ENCODE data around the gene HSH2D.

The HSH2D gene

GRCh38 chr19:16127776-16128371, 15.6 kb upstream of the HSH2D start:
- H3K27me3 Mint-ChIP-seq, result no peaks in the 10 kb centered on the region
- H3K27ac Mint-ChIP-seq, result no peak overlapping the region
- peaks cover 60% of the 10 kb centered on the region for H3K36me3 Mint-ChIP-seq
- peaks cover 2% of the 10 kb centered on the region for H3K4me1 Mint-ChIP-seq
- no peak overlapping the region for H3K4me3 Mint-ChIP-seq
- CTCF ChIA-PET, result no interaction called here
- no peak for DNase-seq
- no peaks in the 10 kb centered on the region for H3K9me3 Mint-ChIP-seq

- peaks cover 60% of the 10 kb centered on the region for H3K36me3 Mint-ChIP-seq
- no peaks in the 10 kb centered on the region for H3K9me3 Mint-ChIP-seq
- H3K4me3 Mint-ChIP-seq, result no peak overlapping the region
- no peak overlapping the region for H3K27ac Mint-ChIP-seq
- H3K4me1 Mint-ChIP-seq, result no peaks in the 10 kb centered on the region
- DNase-seq, result no peak
- no peaks in the 10 kb centered on the region for H3K27me3 Mint-ChIP-seq
- CTCF ChIA-PET, result no interaction called here
Measured at GRCh38 chr19:16131648-16132047, 11.8 kb upstream of the HSH2D start.

DNA sequence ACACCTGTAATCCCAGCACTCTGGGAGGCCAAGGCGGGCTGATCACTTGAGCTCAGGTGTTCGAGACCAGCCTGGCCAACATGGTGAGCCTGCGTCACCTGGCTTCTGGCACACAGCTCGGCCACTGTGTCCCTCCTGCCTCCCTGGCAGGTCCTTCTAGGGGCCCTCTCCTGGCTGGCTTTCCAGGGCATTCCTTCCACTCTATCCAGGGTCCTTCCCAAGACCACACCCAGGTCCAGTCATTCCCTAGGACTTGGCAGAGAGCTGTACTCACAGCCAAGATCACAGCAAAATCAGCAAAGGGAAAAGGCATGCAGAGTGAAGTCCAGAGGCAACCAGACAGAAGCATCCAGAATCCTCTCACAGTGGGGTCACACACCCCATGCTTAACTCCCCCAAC, 9.7 kb upstream of the HSH2D start:
- CTCF ChIA-PET, result no interaction called here
- H3K4me1 Mint-ChIP-seq, result no peaks in the 10 kb centered on the region
- H3K27me3 Mint-ChIP-seq, result peaks cover 2% of the 10 kb centered on the region
- no peak overlapping the region for H3K27ac Mint-ChIP-seq
- H3K36me3 Mint-ChIP-seq, result peaks cover 50% of the 10 kb centered on the region
- no peak overlapping the region for H3K4me3 Mint-ChIP-seq
- DNase-seq, result no peak
- H3K9me3 Mint-ChIP-seq, result no peaks in the 10 kb centered on the region

GRCh38 chr19:16134510-16134909, 9.0 kb upstream of the HSH2D start:
- peaks cover 43% of the 10 kb centered on the region for H3K36me3 Mint-ChIP-seq
- no peak overlapping the region for H3K4me3 Mint-ChIP-seq
- no peak for DNase-seq
- CTCF ChIA-PET, result no interaction called here
- peaks cover 4% of the 10 kb centered on the region for H3K27me3 Mint-ChIP-seq
- H3K9me3 Mint-ChIP-seq, result no peaks in the 10 kb centered on the region
- peaks cover under 1% of the 10 kb centered on the region for H3K4me1 Mint-ChIP-seq
- no peak overlapping the region for H3K27ac Mint-ChIP-seq

DNA sequence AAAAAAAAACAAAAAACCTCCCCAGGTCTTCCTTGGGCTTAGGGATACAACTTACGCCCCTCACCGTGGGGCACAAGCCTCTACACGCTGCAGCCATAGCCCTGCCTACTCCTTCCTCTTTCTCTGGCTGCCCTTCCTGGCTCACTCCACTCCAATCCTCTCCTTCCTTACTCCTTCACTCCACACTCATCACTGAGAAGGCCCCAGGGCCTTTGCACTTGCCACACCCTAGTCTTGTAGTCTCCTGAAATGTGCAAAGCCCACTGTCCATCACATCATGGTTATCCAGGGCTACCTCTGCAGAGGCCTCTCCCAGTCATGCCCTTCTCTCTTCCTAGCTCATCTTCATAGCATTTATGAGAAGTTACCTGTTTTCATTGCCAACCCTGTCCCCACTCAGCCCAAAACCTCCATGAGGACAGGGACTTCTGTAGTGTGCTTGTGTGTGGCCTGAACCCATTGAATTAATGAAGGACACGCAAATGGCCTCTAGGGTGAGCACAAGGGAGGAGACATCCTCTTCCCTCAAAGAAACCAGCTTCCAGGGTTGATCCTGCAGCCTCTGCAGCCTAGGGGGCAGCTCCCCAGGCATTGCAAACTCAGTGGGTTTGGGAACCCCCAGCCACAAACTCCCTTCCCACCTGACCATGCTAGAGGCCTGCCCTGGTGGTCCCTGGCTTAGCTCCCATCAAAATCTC, 7.9 kb upstream of the HSH2D start:
- Mint-ChIP-seq H3K36me3 (peaks cover 37% of the 10 kb centered on the region), H3K9me3 (no peaks in the 10 kb centered on the region), H3K27me3 (peaks cover 4% of the 10 kb centered on the region), H3K4me1 (peaks cover 6% of the 10 kb centered on the region), H3K27ac (no peak overlapping the region), H3K4me3 (no peak overlapping the region)
- no peak for DNase-seq
- CTCF ChIA-PET, result interaction anchor here (0.9 to 1.5 kb wide), 2 partner anchors 9 to 89 kb away, joined by 3 to 4 read pairs; no protein-coding TSS in a partner anchor

- H3K27me3 Mint-ChIP-seq, result peaks cover 4% of the 10 kb centered on the region
- CTCF ChIA-PET, result interaction anchor here (1.5 kb wide), 1 partner anchor 10 kb away, joined by 4 read pairs; no protein-coding TSS in a partner anchor
- no peaks in the 10 kb centered on the region for H3K9me3 Mint-ChIP-seq
- H3K36me3 Mint-ChIP-seq, result peaks cover 32% of the 10 kb centered on the region
- no peak for DNase-seq
- peaks cover 13% of the 10 kb centered on the region for H3K4me1 Mint-ChIP-seq
- H3K27ac Mint-ChIP-seq, result no peak overlapping the region
- no peak overlapping the region for H3K4me3 Mint-ChIP-seq
Measured at GRCh38 chr19:16136185-16136999, 7.1 kb upstream of the HSH2D start.

- no peaks in the 10 kb centered on the region for H3K9me3 Mint-ChIP-seq
- peaks cover 38% of the 10 kb centered on the region for H3K4me1 Mint-ChIP-seq
- H3K36me3 Mint-ChIP-seq, result peaks cover 11% of the 10 kb centered on the region
- CTCF ChIA-PET, result interaction anchor here (1.2 kb wide), 1 partner anchor 237 kb away, joined by 3 read pairs; no protein-coding TSS in a partner anchor
- no peak overlapping the region for H3K4me3 Mint-ChIP-seq
- peak overlapping the region; percentile 30 for H3K27ac Mint-ChIP-seq
- peaks cover 4% of the 10 kb centered on the region for H3K27me3 Mint-ChIP-seq
- no peak for DNase-seq
Measured at GRCh38 chr19:16139752-16140151, 3.7 kb upstream of the HSH2D start.

DNA sequence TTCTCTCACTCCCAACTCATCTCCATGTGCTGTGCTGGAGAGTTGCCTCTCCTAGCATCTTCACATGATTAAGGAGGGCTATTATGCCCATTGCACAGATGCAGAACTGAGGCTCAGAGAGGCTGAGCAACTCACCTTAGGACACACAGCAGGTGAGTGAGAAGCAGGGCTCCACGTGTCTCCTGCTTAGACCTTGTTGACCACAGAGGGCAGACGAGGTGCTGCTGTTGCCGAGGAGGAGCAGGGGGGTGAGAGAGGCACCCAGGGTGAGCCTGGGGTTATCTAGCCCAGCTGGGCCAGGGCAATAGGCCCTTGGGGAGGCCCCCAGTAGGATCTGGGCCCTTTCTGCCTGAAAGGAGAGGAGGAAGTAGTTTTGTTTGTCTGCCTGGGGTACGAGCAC, 2.4 kb upstream of the HSH2D start:
- CTCF ChIA-PET, result no interaction called here
- H3K27ac Mint-ChIP-seq, result peak overlapping the region; percentile 24

GRCh38 chr19:16142032-16142580, 1.4 kb upstream of the HSH2D start:
- peak overlapping the region; percentile 66 for H3K27ac Mint-ChIP-seq
- H3K27me3 Mint-ChIP-seq, result peaks cover 4% of the 10 kb centered on the region
- DNase-seq, result no peak
- no peak overlapping the region for H3K4me3 Mint-ChIP-seq
- peaks cover 18% of the 10 kb centered on the region for H3K36me3 Mint-ChIP-seq
- peaks cover 56% of the 10 kb centered on the region for H3K4me1 Mint-ChIP-seq
- CTCF ChIA-PET, result interaction anchor here (1.1 kb wide), 1 partner anchor 100 kb away, joined by 4 read pairs; no protein-coding TSS in a partner anchor
- H3K9me3 Mint-ChIP-seq, result no peaks in the 10 kb centered on the region

More for the DNA sequence above, 2.4 kb upstream of the HSH2D start:
- Mint-ChIP-seq H3K9me3 (no peaks in the 10 kb centered on the region), H3K4me3 (no peak overlapping the region), H3K36me3 (peaks cover 12% of the 10 kb centered on the region), H3K4me1 (peaks cover 49% of the 10 kb centered on the region), H3K27me3 (peaks cover 4% of the 10 kb centered on the region)
- no peak for DNase-seq

GRCh38 chr19:16144216-16144581, 714 bp downstream of the HSH2D start:
- Mint-ChIP-seq H3K27ac (peak overlapping the region; percentile 97), H3K27me3 (no peaks in the 10 kb centered on the region), H3K4me3 (peak overlapping the region; percentile 94), H3K9me3 (no peaks in the 10 kb centered on the region), H3K4me1 (peaks cover 72% of the 10 kb centered on the region), H3K36me3 (peaks cover 23% of the 10 kb centered on the region)
- CTCF ChIA-PET, result interaction anchor here (1.3 to 1.6 kb wide), 5 partner anchors 41 to 239 kb away, joined by 3 to 9 read pairs (median 5); partner anchors contain the start of genes FAM32A and TPM4
- DNase-seq, result no peak

- Mint-ChIP-seq H3K4me1 (peaks cover 68% of the 10 kb centered on the region), H3K9me3 (no peaks in the 10 kb centered on the region)
Measured at GRCh38 chr19:16146112-16146511, 2.6 kb downstream of the HSH2D start.

DNA sequence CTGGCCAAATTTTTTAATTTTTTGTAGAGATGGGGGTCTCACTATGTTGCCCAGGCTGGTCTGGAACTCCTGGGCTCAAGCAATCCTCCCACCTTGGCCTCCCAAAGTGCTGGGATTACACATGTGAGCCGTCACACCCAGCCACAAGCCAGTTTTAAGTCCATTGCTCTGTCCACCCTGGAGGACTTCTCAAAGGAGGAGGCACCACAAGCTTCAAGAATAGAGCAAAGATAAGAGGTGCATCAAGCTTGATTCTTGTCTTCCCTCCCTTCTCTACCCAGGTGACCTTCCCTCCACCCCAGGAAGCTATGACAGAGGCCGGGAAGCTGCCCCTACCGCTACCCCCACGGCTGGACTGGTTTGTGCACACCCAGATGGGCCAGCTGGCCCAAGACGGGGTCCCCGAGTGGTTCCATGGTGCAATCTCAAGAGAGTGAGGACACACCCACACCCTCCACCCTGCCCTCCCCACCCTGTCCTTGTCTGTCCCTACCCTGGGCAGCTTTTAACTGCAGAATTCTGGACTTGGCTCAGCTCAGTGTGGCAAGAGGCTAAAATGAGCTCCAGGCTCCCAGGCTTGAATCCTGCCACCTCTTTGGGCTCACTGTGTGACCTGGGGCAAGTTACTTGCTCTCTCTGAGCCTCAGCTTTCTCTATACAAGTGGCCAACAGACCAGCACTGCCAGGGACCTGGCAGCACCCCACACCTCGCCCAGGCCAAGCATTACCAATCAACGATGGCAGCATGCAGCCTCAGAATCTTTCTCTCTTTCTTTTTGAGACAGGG, 5.2 kb downstream of the HSH2D start:
- peaks cover 49% of the 10 kb centered on the region for H3K4me1 Mint-ChIP-seq
- no peak overlapping the region for H3K4me3 Mint-ChIP-seq
- CTCF ChIA-PET, result no interaction called here
- no peak for DNase-seq
- H3K27me3 Mint-ChIP-seq, result no peaks in the 10 kb centered on the region
- peak overlapping the region; percentile 55 for H3K27ac Mint-ChIP-seq
- peaks cover 46% of the 10 kb centered on the region for H3K36me3 Mint-ChIP-seq
- no peaks in the 10 kb centered on the region for H3K9me3 Mint-ChIP-seq

More at GRCh38 chr19:16146112-16146511, 2.6 kb downstream of the HSH2D start:
- no peak overlapping the region for H3K27ac Mint-ChIP-seq
- H3K36me3 Mint-ChIP-seq, result peaks cover 30% of the 10 kb centered on the region
- H3K27me3 Mint-ChIP-seq, result no peaks in the 10 kb centered on the region
- peak overlapping the region; percentile 43 for H3K4me3 Mint-ChIP-seq
- CTCF ChIA-PET, result no interaction called here
- no peak for DNase-seq

- Mint-ChIP-seq H3K27ac (peak overlapping the region; percentile 19), H3K4me1 (peaks cover 16% of the 10 kb centered on the region)
Measured at GRCh38 chr19:16153582-16154336, 10.3 kb downstream of the HSH2D start.

More at GRCh38 chr19:16153582-16154336, 10.3 kb downstream of the HSH2D start:
- CTCF ChIA-PET, result interaction anchor here (1.3 kb wide), 1 partner anchor 28 kb away, joined by 3 read pairs; no protein-coding TSS in a partner anchor
- H3K9me3 Mint-ChIP-seq, result no peaks in the 10 kb centered on the region
- no peaks in the 10 kb centered on the region for H3K27me3 Mint-ChIP-seq
- peaks cover 64% of the 10 kb centered on the region for H3K36me3 Mint-ChIP-seq
- no peak for DNase-seq
- H3K4me3 Mint-ChIP-seq, result no peak overlapping the region

All from activated naive CD4-positive, alpha-beta T cell treated with anti-CD3 and anti-CD28 coated beads, Interleukin-2, amount 10 ng/mL, durations not matched to agents 7 days and 5 days (primary cell).